ENCODE results near the gene RNF26.

The RNF26 gene

DNA sequence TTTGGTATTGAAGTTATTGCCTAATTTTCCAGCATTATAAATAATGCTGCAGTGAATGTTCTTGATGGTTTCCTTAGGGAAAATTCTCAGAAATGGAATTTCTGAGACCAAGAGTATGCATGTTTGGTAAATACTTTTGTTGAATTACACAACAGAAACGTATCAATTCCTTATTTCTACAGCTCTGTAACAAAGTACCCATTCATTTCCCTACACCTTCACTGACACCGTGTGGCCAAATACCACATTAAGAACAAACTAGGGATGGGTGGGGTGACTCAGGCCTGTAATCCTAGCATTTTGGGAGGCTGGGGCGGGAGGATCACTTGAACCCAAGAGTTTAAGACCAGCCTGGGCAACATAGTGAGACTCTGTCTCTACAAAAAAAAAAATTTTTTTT, 39.1 kb upstream of the RNF26 start:
- TF ChIP-seq, protein P1, sequence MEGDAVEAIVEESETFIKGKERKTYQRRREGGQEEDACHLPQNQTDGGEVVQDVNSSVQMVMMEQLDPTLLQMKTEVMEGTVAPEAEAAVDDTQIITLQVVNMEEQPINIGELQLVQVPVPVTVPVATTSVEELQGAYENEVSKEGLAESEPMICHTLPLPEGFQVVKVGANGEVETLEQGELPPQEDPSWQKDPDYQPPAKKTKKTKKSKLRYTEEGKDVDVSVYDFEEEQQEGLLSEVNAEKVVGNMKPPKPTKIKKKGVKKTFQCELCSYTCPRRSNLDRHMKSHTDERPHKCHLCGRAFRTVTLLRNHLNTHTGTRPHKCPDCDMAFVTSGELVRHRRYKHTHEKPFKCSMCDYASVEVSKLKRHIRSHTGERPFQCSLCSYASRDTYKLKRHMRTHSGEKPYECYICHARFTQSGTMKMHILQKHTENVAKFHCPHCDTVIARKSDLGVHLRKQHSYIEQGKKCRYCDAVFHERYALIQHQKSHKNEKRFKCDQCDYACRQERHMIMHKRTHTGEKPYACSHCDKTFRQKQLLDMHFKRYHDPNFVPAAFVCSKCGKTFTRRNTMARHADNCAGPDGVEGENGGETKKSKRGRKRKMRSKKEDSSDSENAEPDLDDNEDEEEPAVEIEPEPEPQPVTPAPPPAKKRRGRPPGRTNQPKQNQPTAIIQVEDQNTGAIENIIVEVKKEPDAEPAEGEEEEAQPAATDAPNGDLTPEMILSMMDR (IDR thresholded peaks at IDR 0.05; ENCODE audit: poor library complexity, severe bottlenecking) = peak; percentile 23
- Histone ChIP-seq H3K9me3 (ENCODE audit: severe bottlenecking) (peaks cover 3% of the 10 kb centered on the region), H3K36me3 (ENCODE audit: low read depth) (peaks cover 55% of the 10 kb centered on the region), H3K27ac (ENCODE audit: poor library complexity, severe bottlenecking) (no peak overlapping the region), H3K4me1 (ENCODE audit: insufficient read depth, poor library complexity, severe bottlenecking) (no peaks in the 10 kb centered on the region), H3K27me3 (ENCODE audit: insufficient read depth, poor library complexity, severe bottlenecking) (no peaks in the 10 kb centered on the region), H3K4me3 (ENCODE audit: severe bottlenecking) (no peak overlapping the region)
- DNase-seq (ENCODE audit: low spot score) = no peak
- ATAC-seq (ENCODE audit: low read depth) = peak; percentile 44; the same call in 1 of the 3 replicates

DNA sequence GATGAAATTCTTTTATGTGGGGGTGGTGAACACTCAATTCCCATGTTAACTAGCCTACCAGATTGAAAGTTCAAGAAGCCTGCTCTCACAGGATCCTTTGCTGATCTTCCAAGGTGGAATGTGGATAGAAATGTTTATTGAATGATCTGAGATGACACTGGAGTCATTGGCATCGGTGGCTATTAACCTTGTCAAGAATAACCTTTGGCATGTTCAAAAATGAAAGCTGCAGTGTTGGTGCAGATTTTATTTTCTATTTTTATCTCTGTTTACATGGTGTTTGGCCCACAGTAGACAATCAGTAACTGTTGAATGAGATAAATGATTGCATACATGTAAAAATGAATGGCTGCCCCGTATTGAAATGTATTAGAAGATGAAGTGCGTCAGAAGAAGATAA, 36.4 kb upstream of the RNF26 start:
- H3K9me3 ChIP-seq (ENCODE audit: severe bottlenecking) = no peaks in the 10 kb centered on the region
- H3K36me3 ChIP-seq (ENCODE audit: low read depth) = peaks cover 71% of the 10 kb centered on the region
- no peaks in the 10 kb centered on the region for H3K4me1 ChIP-seq (ENCODE audit: insufficient read depth, poor library complexity, severe bottlenecking)
- DNase-seq (ENCODE audit: low spot score) (no peak), ATAC-seq (ENCODE audit: low read depth) (no peak)
- H3K27me3 ChIP-seq (ENCODE audit: insufficient read depth, poor library complexity, severe bottlenecking) = no peaks in the 10 kb centered on the region
- TF ChIP-seq, protein P1 (IDR thresholded peaks at IDR 0.05; ENCODE audit: poor library complexity, severe bottlenecking) = no peak
- no peak overlapping the region for H3K4me3 ChIP-seq (ENCODE audit: severe bottlenecking)
- no peak overlapping the region for H3K27ac ChIP-seq (ENCODE audit: poor library complexity, severe bottlenecking)

DNA sequence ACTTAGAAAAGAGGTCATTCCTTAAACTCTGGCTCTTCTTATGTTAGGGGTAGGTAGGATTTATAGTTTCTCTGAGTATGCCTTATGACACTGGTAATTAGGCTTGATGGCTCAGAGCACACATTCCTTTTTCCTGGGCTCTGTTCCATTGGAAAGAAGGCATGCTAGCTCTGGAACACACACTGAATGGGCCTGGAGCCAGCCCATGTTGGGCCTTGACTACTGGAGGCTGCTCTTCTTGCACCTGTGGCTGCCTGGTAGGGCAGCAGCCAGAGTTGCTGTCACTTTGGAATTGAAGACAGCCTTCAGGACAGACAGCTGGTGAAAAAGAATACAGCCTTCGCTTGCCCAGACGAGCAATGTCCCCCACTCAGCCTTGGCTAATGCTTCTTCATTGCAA, 35.6 kb upstream of the RNF26 start:
- Histone ChIP-seq H3K27me3 (ENCODE audit: insufficient read depth, poor library complexity, severe bottlenecking) (no peaks in the 10 kb centered on the region), H3K9me3 (ENCODE audit: severe bottlenecking) (no peaks in the 10 kb centered on the region), H3K27ac (ENCODE audit: poor library complexity, severe bottlenecking) (no peak overlapping the region), H3K4me3 (ENCODE audit: severe bottlenecking) (no peak overlapping the region), H3K4me1 (ENCODE audit: insufficient read depth, poor library complexity, severe bottlenecking) (no peaks in the 10 kb centered on the region), H3K36me3 (ENCODE audit: low read depth) (peaks cover 75% of the 10 kb centered on the region)
- TF ChIP-seq, protein P1 (IDR thresholded peaks at IDR 0.05; ENCODE audit: poor library complexity, severe bottlenecking) = no peak
- no peak for DNase-seq (ENCODE audit: low spot score)
- ATAC-seq (ENCODE audit: low read depth) = no peak

DNA sequence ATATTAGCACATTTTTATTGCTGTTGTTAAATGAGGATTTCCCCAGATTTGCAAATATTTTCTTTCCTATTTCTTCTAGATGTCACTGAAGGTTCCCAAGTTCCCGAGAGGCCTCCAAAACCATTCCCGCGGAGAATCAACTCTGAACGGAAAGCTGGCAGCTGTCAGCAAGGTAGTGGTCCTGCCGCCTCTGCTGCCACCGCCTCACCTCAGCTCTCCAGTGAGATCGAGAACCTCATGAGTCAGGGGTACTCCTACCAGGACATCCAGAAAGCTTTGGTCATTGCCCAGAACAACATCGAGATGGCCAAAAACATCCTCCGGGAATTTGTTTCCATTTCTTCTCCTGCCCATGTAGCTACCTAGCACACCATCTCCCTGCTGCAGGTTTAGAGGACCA, 34.9 kb upstream of the RNF26 start:
- no peak for ATAC-seq (ENCODE audit: low read depth)
- no peak overlapping the region for H3K27ac ChIP-seq (ENCODE audit: poor library complexity, severe bottlenecking)
- H3K9me3 ChIP-seq (ENCODE audit: severe bottlenecking) = no peaks in the 10 kb centered on the region
- H3K27me3 ChIP-seq (ENCODE audit: insufficient read depth, poor library complexity, severe bottlenecking) = no peaks in the 10 kb centered on the region
- no peak for DNase-seq (ENCODE audit: low spot score)
- H3K36me3 ChIP-seq (ENCODE audit: low read depth) = peaks cover 74% of the 10 kb centered on the region
- no peak overlapping the region for H3K4me3 ChIP-seq (ENCODE audit: severe bottlenecking)
- no peaks in the 10 kb centered on the region for H3K4me1 ChIP-seq (ENCODE audit: insufficient read depth, poor library complexity, severe bottlenecking)
- TF ChIP-seq, protein P1 (IDR thresholded peaks at IDR 0.05; ENCODE audit: poor library complexity, severe bottlenecking) = no peak

DNA sequence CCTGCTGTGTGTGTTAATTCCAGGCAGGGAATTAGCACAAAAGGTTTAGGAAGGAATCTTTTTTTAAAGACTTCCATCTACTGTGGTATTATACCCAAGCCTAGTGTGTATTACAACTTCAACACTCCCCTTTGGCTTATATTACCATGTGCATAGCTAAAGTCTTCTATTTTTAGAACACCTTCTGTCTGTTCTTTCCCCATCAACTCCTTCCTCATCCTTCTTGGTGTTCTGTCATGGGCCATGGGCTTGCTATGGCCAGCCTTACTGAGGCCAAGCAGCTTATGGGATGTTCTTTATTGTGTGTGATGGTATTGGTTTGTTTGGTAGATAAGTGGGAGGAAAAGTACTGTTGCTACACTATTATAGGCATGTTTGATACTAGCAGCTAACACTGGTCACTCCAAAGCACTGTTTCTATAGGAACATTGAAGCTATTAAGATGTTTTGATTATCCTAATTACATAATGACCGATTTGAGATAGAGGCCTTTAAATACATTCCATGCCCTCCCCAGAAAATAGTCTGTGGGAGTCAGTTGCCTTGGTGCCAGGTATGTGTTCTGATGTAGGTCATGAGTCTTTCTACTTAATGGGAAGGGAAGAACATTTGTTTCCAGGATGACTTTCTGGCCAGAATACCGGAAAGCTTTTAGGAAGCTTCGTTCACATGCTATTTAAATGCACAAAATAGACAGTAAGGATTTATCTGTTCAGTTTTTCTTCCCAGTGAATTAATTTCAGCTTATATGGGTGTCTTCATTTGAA, 33.9 kb upstream of the RNF26 start:
- H3K4me1 ChIP-seq (ENCODE audit: insufficient read depth, poor library complexity, severe bottlenecking) = no peaks in the 10 kb centered on the region
- no peaks in the 10 kb centered on the region for H3K27me3 ChIP-seq (ENCODE audit: insufficient read depth, poor library complexity, severe bottlenecking)
- no peak for ATAC-seq (ENCODE audit: low read depth)
- no peaks in the 10 kb centered on the region for H3K9me3 ChIP-seq (ENCODE audit: severe bottlenecking)
- TF ChIP-seq, protein P1 (IDR thresholded peaks at IDR 0.05; ENCODE audit: poor library complexity, severe bottlenecking) = no peak
- no peak for DNase-seq (ENCODE audit: low spot score)
- no peak overlapping the region for H3K27ac ChIP-seq (ENCODE audit: poor library complexity, severe bottlenecking)
- H3K4me3 ChIP-seq (ENCODE audit: severe bottlenecking) = no peak overlapping the region
- peaks cover 74% of the 10 kb centered on the region for H3K36me3 ChIP-seq (ENCODE audit: low read depth)
